A549 (cell line): ENCODE measurements around the gene RXRA.

Experiments used
- CBX2 ChIP-seq: fragments of 200-600 bp; sonication (generic); IDR thresholded peaks from 2 replicates; pipeline ENCODE4 v1.6.1; 2016; ENCODE audit warnings: low read depth, mild to moderate bottlenecking, borderline replicate concordance
- CTCF ChIP-seq: fragments of >200 bp; sonication (Bioruptor Twin); formaldehyde crosslinking; IDR thresholded peaks from 3 replicates; pipeline ENCODE4 v1.5.1; 2016
- JUNB ChIP-seq: fragments of >200 bp; sonication (Bioruptor Twin); formaldehyde crosslinking; IDR thresholded peaks from 2 replicates; pipeline ENCODE4 v1.6.1; 2016
- KDM1A ChIP-seq: fragments of 200-600 bp; sonication (generic); IDR thresholded peaks from 2 replicates; pipeline ENCODE4 v1.6.1; 2016; ENCODE audit warnings: low read depth, mild to moderate bottlenecking
- KDM5A ChIP-seq: fragments of 200-600 bp; sonication (generic); IDR thresholded peaks from 2 replicates; pipeline ENCODE4 v1.6.1; 2016; ENCODE audit warnings: antibody characterized with exemption, mild to moderate bottlenecking
- MAFK ChIP-seq: fragments of 450-650 bp; IDR thresholded peaks from 2 replicates; pipeline ENCODE4 v1.6.1; 2014; ENCODE audit not compliant: partially characterized antibody
- MYC ChIP-seq: IDR thresholded peaks from 2 replicates; pipeline ENCODE4 v1.6.1; 2012; ENCODE audit warnings: mild to moderate bottlenecking, inconsistent platforms, low read length, improper control_type of control experiment, borderline replicate concordance
- PBX3 ChIP-seq: IDR thresholded peaks from 2 replicates; pipeline ENCODE4 v1.6.1; 2012
- POLR2A ChIP-seq: IDR thresholded peaks from 2 replicates; pipeline ENCODE4 v1.6.1; 2012; ENCODE audit warnings: mild to moderate bottlenecking, low read length
- POLR2AphosphoS2 ChIP-seq: conservative IDR thresholded peaks from 2 replicates; pipeline ENCODE4 v1.6.1; 2012; ENCODE audit warnings: low read length, improper control_type of control experiment, inconsistent platforms

GRCh38 chr9:134460896-134461295 is 134.6 kb downstream of the RXRA start:
- TF ChIP-seq POLR2AphosphoS2 (no peak), KDM5A (no peak), CTCF (no peak), POLR2A (no peak), JUNB (no peak), PBX3 (no peak), MYC (no peak), KDM1A (no peak), CBX2 (no peak), MAFK (no peak)
